ENCODE measurements around the gene AMHR2. TPM values are rescaled to one million over a fixed set of nuclear protein-coding genes. Genes with fewer than 3 reads are reported as not detected.

Gene AMHR2
- total and polyA plus RNA-seq, 9 of the 15 experiments (the other 6 are each of a cell fraction or from before 2014, with no cell fraction given), result 8.9 to 49.7 (median 19.3) TPM

GRCh38 chr12:53441040-53441833 is 17.6 kb downstream of the AMHR2 start, which contains the start of gene PRR13 (continued):
- TF ChIP-seq ATF2 (CRISPR knock-in tag; IDR thresholded peaks at IDR 0.05) (no peak), STAT5A (IDR thresholded peaks at IDR 0.05; ENCODE audit: borderline replicate concordance, low read length) (no peak), ZNF23 (CRISPR knock-in tag; IDR thresholded peaks at IDR 0.05) (no peak), MTF1 (CRISPR knock-in tag; IDR thresholded peaks at IDR 0.05; ENCODE audit: borderline replicate concordance) (no peak), ARID3B (CRISPR knock-in tag; IDR thresholded peaks at IDR 0.05; ENCODE audit: borderline replicate concordance) (no peak), ZNF354B (CRISPR knock-in tag; IDR thresholded peaks at IDR 0.05) (no peak), HMBOX1 (IDR thresholded peaks at IDR 0.05) (no peak; the same call in 1 of the 2 replicates), HMG20A (CRISPR knock-in tag; conservative IDR thresholded peaks at IDR 0.05) (no peak), HNRNPUL1 (IDR thresholded peaks at IDR 0.05; ENCODE audit: low read length) (no peak), TEAD2 (tag; IDR thresholded peaks at IDR 0.05) (no peak), RB1 (IDR thresholded peaks at IDR 0.05; ENCODE audit: low read depth) (no peak), ZNF274 (IDR thresholded peaks at IDR 0.05; ENCODE audit: borderline replicate concordance, low read depth, low read length) (no peak), BRD4 (IDR thresholded peaks at IDR 0.05) (no peak), HDAC8 (tag; IDR thresholded peaks at IDR 0.05) (0 out of 2 replicates have a peak, but pooled peaks have one; percentile 55), RHOXF2B (CRISPR knock-in tag; conservative IDR thresholded peaks at IDR 0.05) (no peak), THAP7 (CRISPR knock-in tag; IDR thresholded peaks at IDR 0.05) (peak; percentile 64; the same call in 1 of the 2 replicates), MEIS2 (IDR thresholded peaks at IDR 0.05; ENCODE audit: partially characterized antibody) (peak; percentile 87), HDAC2 (IDR thresholded peaks at IDR 0.05) (peak; percentile 83), TCF7 (IDR thresholded peaks at IDR 0.05; ENCODE audit: borderline replicate concordance) (no peak), BRD9 (IDR thresholded peaks at IDR 0.05; ENCODE audit: low read depth, partially characterized antibody) (peak; percentile 95), CSDE1 (IDR thresholded peaks at IDR 0.05) (no peak), ZNF696 (CRISPR knock-in tag; conservative IDR thresholded peaks at IDR 0.05) (no peak), IRF1 (CRISPR knock-in tag; IDR thresholded peaks at IDR 0.05; ENCODE audit: borderline replicate concordance) (no peak), ZC3H4 (CRISPR knock-in tag; IDR thresholded peaks at IDR 0.05; ENCODE audit: borderline replicate concordance) (no peak), MBD2 (IDR thresholded peaks at IDR 0.05; ENCODE audit: borderline replicate concordance, low read depth) (peak; percentile 82; the same call in 1 of the 2 replicates)

All from K562 (cell line).